Measurements from ENCODE around the gene ZNF669.

ZNF669 gene

GRCh38 chr1:247056071-247056470 lies 48.1 kb downstream of the ZNF669 start:
- DNase-seq = no peak
- no peaks in the 10 kb centered on the region for H3K4me1 ChIP-seq
- H3K27me3 ChIP-seq = no peaks in the 10 kb centered on the region
- H3K9me3 ChIP-seq = peaks cover 8% of the 10 kb centered on the region; the same call in 1 of the 2 replicates
- no peaks in the 10 kb centered on the region for H3K36me3 ChIP-seq
- TF ChIP-seq, protein P1, sequence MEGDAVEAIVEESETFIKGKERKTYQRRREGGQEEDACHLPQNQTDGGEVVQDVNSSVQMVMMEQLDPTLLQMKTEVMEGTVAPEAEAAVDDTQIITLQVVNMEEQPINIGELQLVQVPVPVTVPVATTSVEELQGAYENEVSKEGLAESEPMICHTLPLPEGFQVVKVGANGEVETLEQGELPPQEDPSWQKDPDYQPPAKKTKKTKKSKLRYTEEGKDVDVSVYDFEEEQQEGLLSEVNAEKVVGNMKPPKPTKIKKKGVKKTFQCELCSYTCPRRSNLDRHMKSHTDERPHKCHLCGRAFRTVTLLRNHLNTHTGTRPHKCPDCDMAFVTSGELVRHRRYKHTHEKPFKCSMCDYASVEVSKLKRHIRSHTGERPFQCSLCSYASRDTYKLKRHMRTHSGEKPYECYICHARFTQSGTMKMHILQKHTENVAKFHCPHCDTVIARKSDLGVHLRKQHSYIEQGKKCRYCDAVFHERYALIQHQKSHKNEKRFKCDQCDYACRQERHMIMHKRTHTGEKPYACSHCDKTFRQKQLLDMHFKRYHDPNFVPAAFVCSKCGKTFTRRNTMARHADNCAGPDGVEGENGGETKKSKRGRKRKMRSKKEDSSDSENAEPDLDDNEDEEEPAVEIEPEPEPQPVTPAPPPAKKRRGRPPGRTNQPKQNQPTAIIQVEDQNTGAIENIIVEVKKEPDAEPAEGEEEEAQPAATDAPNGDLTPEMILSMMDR (IDR thresholded peaks at IDR 0.05; ENCODE audit: low read depth, low read length) = no peak
- no peak overlapping the region for H3K4me3 ChIP-seq (ENCODE audit: low read depth, low read length)

- DNase-seq = no peak
- Histone ChIP-seq H3K9me3 (peaks cover 8% of the 10 kb centered on the region; the same call in 1 of the 2 replicates), H3K27me3 (no peaks in the 10 kb centered on the region), H3K4me3 (ENCODE audit: low read depth, low read length) (no peak overlapping the region), H3K4me1 (no peaks in the 10 kb centered on the region), H3K36me3 (no peaks in the 10 kb centered on the region)
- TF ChIP-seq, protein P1 (IDR thresholded peaks at IDR 0.05; ENCODE audit: low read depth, low read length) = no peak
Measured at GRCh38 chr1:247054992-247055415, 49.2 kb downstream of the ZNF669 start.

All from BE2C (cell line).